KOPT-K1 (cell line): ENCODE data around the gene SREK1IP1.

Experiments
- H3K27ac ChIP-seq: fragments of 200-600 bp; sonication (generic); 2 replicates; pipeline ENCODE4 v1.5.1; 2016; ENCODE audit warnings: antibody characterized with exemption, mild to moderate bottlenecking, low read depth, low read length; ENCODE audit not compliant: poor library complexity, severe bottlenecking
- H3K36me3 ChIP-seq: fragments of 200-600 bp; sonication (generic); 2 replicates; pipeline ENCODE4 v1.5.1; 2017; ENCODE audit warnings: antibody characterized with exemption, mild to moderate bottlenecking, low read length, moderate library complexity; ENCODE audit not compliant: insufficient read depth
- H3K9me3 ChIP-seq: fragments of 200-600 bp; sonication (generic); 2 replicates; pipeline ENCODE4 v1.5.1; 2017; ENCODE audit warnings: antibody characterized with exemption, low read length, mild to moderate bottlenecking; ENCODE audit not compliant: insufficient read depth, poor library complexity, severe bottlenecking

Gene SREK1IP1

DNA sequence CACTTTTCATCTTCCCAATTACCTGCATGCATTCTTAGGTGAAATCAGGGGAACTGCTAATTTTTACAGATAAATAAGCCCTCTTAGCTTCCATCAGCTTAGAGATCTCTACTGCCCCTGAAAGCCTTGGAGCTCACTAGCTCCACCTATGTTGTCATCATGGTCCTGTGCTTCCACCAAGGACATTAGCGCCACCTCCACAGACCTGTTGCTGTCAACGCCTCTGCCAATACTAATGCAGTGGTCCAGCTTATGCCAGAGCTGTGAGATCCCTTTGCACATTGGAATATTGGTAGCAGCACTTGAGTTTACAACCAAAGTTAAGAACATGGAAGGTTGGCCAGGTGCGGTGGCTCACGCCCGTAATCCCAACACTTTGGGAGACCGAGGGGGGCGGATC lies 85.9 kb downstream of the SREK1IP1 start:
- H3K27ac ChIP-seq = no peak overlapping the region
- H3K36me3 ChIP-seq = no peaks in the 10 kb centered on the region
- H3K9me3 ChIP-seq = no peaks in the 10 kb centered on the region

DNA sequence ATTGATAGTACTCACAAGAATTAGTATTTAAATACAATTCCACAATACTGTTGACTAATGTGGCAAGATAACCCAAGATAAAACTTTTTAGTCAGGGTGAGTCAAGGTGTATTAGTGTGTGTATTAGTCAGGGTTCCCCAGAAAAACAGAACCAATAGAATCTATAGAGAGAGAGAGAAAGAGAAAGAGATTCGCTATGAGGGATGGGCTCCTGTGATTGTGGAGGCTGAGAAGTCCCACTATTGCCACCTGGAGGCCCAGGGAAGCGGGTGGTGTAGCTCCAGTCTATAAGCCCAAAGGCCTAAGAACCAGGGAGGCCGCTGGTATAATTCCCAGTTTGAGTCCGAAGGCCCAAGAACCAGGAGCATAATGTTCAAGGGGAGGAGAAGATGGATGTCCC lies 88.2 kb downstream of the SREK1IP1 start:
- no peaks in the 10 kb centered on the region for H3K9me3 ChIP-seq
- H3K27ac ChIP-seq = no peak overlapping the region
- H3K36me3 ChIP-seq = no peaks in the 10 kb centered on the region

DNA sequence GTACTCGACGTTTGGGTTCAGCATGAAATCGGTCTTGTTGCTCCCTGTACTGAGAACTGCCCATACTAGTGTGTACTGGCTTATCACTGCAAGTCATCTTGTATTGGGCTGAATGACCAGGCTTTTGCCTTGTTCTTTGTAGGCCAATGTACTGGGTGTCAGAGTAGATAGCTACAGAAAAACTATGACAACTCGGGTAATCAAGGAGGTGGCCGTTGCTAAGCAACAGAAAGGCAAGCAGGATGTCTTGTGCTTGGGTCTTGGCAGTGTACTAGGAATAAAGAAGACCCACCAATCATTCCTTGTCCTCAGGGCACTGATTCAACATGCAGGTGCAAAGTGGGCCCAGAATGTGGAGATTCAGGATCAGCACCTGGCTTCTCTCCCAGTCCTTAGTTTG lies 90.1 kb downstream of the SREK1IP1 start:
- Histone ChIP-seq H3K27ac (no peak overlapping the region), H3K36me3 (no peaks in the 10 kb centered on the region), H3K9me3 (no peaks in the 10 kb centered on the region)

DNA sequence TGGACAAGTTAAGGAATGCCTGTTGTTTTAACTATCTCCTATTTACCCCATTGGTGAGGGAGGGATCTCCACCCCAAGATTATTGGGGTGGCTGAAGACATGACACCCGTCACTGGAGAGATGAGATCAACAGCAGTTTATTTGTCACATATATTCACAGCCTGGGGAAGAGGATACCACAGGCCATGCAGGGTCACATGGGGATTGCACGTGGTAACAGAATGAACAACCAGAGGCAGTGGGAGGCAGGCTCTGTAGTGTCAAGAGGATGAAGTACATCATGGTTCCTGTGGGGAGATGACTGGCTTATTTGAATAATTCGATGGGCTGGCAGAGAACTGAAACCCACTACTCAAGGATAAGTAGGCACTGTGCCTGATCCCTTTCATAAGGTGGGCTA lies 96.8 kb downstream of the SREK1IP1 start:
- H3K36me3 ChIP-seq = no peaks in the 10 kb centered on the region
- no peak overlapping the region for H3K27ac ChIP-seq
- no peaks in the 10 kb centered on the region for H3K9me3 ChIP-seq

DNA sequence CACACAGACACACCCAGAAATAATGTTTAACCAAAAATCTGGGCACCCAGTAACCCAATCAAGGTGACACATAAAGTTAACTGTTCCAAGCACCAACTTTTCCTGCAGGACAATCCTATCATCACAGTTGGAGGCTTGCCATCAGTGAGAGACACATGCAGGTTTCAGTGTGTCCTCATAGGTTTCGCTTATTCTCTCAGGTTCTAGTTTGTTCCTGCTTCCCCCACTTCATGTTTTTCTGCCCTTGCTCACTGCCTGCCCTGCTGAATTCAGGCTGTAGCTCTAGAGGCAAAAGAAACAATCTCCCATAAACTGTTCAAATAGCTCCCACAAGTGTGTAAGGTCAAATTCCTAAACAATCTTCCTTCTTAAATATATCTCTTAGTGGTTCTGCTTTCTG lies 98.2 kb downstream of the SREK1IP1 start:
- no peaks in the 10 kb centered on the region for H3K36me3 ChIP-seq
- no peak overlapping the region for H3K27ac ChIP-seq
- H3K9me3 ChIP-seq = no peaks in the 10 kb centered on the region
